ENCODE measurements around the gene NRP1. TPM values are rescaled to one million over a fixed set of nuclear protein-coding genes. Genes with fewer than 3 reads are reported as not detected.

NRP1 gene
- total and polyA plus RNA-seq, 2 of the 8 experiments (the other 6 are each of a cell fraction or from before 2014, with no cell fraction given), result 1.2 to 2.1 TPM

- TF ChIP-seq SIRT6 (IDR thresholded peaks at IDR 0.05; ENCODE audit: low read length), result no peak
- TF ChIP-seq RBBP5 (IDR thresholded peaks at IDR 0.05; ENCODE audit: borderline replicate concordance, low read depth, low read length), result no peak
- no peak for TF ChIP-seq CHD1 (IDR thresholded peaks at IDR 0.05; ENCODE audit: low read depth, low read length)
- TF ChIP-seq CHD2 (IDR thresholded peaks at IDR 0.05; ENCODE audit: low read length), result no peak
- no peak for TF ChIP-seq CEBPB (IDR thresholded peaks at IDR 0.05; ENCODE audit: low read depth, low read length)
- no peak for TF ChIP-seq MAX (IDR thresholded peaks at IDR 0.05)
These were observed 47.4 kb downstream of the NRP1 start (continued) for GRCh38 chr10:33287112-33287511.
